ENCODE data around the gene HYAL3.
"Not testable (repeated sequence)": the region's sequence is repeated elsewhere in the genome, so short reads cannot be mapped to it uniquely, and the experiment has no call there.

HYAL3 gene

GRCh38 chr3:50312041-50312440, 12.8 kb upstream of the HYAL3 start:
- not testable (repeated sequence) for DNase-seq

GRCh38 chr3:50304601-50305000, 5.4 kb upstream of the HYAL3 start:
- no peak for DNase-seq

- no peak for DNase-seq
These were observed 4.0 kb upstream of the HYAL3 start, which contains the start of gene HYAL1 for GRCh38 chr3:50303013-50303815. HYAL1 (minus strand) TSS chr3:50303574; CDS start chr3:50302956, 618 bp downstream.

GRCh38 chr3:50302095-50303012, 3.1 kb upstream of the HYAL3 start:
- no peak for DNase-seq

- DNase-seq, result no peak
These were observed 1.6 kb upstream of the HYAL3 start for GRCh38 chr3:50300681-50301254.

- no peak for DNase-seq
These were observed 900 bp upstream of the HYAL3 start for GRCh38 chr3:50299929-50300680.

GRCh38 chr3:50299638-50299928, 378 bp upstream of the HYAL3 start:
- no peak for DNase-seq

GRCh38 chr3:50297896-50298725, 1.1 kb downstream of the HYAL3 start:
- DNase-seq, result no peak

GRCh38 chr3:50297384-50297775, 1.8 kb downstream of the HYAL3 start:
- DNase-seq, result no peak

- DNase-seq, result no peak
These were observed 2.4 kb downstream of the HYAL3 start for GRCh38 chr3:50296721-50297383.

GRCh38 chr3:50295553-50296431, 3.4 kb downstream of the HYAL3 start:
- no peak for DNase-seq

GRCh38 chr3:50294492-50295403, 4.5 kb downstream of the HYAL3 start:
- no peak for DNase-seq

- DNase-seq, result no peak
These were observed 5.1 kb downstream of the HYAL3 start for GRCh38 chr3:50294089-50294488.

- DNase-seq, result no peak
These were observed 6.0 kb downstream of the HYAL3 start for GRCh38 chr3:50293079-50293801.

GRCh38 chr3:50292159-50293078, 6.8 kb downstream of the HYAL3 start, which contains the start of gene IFRD2:
IFRD2 (minus strand) TSS chr3:50292429; CDS start chr3:50292274, 155 bp downstream.
- peak; percentile 99 for DNase-seq

- no peak for DNase-seq
These were observed 9.0 kb downstream of the HYAL3 start for GRCh38 chr3:50290161-50290641.

GRCh38 chr3:50289130-50289529, 10.1 kb downstream of the HYAL3 start:
- no peak for DNase-seq
